Stimulated activated CD8-positive, alpha-beta memory T cell treated with anti-CD3 and anti-CD28 coated beads, Interleukin-15, amount 100 ng/mL, for 4 hours (primary cell): ENCODE data around the gene TOX2.

ENCODE experiments used
- DNase-seq, 2 donors: peaks; one replicate each; pipeline ENCODE4 v3.0.0-alpha.2; 2020; ENCODE audit warnings: low read depth in 2 of 2

Gene TOX2

GRCh38 chr20:44019638-44020335 lies 105.1 kb downstream of the TOX2 start:
- peak in 1 of 2 donors; percentile 12 for DNase-seq

- no peak for DNase-seq
Measured at GRCh38 chr20:44020406-44021148, 105.9 kb downstream of the TOX2 start.

GRCh38 chr20:44021186-44021585 lies 106.5 kb downstream of the TOX2 start:
- DNase-seq, result no peak

GRCh38 chr20:44021900-44022299 lies 107.2 kb downstream of the TOX2 start:
- no peak for DNase-seq

GRCh38 chr20:44022464-44022863 lies 107.8 kb downstream of the TOX2 start:
- no peak for DNase-seq

GRCh38 chr20:44023515-44024371 lies 109.1 kb downstream of the TOX2 start:
- DNase-seq, result no peak

GRCh38 chr20:44024820-44025580 lies 110.3 kb downstream of the TOX2 start:
- DNase-seq, result no peak

GRCh38 chr20:44025756-44026155 lies 111.1 kb downstream of the TOX2 start:
- no peak for DNase-seq

GRCh38 chr20:44026647-44027342 lies 112.1 kb downstream of the TOX2 start:
- no peak for DNase-seq

- no peak for DNase-seq
Measured at GRCh38 chr20:44027343-44028002, 112.8 kb downstream of the TOX2 start.

GRCh38 chr20:44028003-44028730 lies 113.5 kb downstream of the TOX2 start:
- DNase-seq, result no peak

GRCh38 chr20:44028868-44029847 lies 114.5 kb downstream of the TOX2 start:
- DNase-seq, result no peak

- no peak for DNase-seq
Measured at GRCh38 chr20:44029848-44030230, 115.2 kb downstream of the TOX2 start.

- DNase-seq, result no peak
Measured at GRCh38 chr20:44030394-44030793, 115.7 kb downstream of the TOX2 start.

- DNase-seq, result no peak
Measured at GRCh38 chr20:44031001-44031574, 116.4 kb downstream of the TOX2 start.

GRCh38 chr20:44031781-44032582 lies 117.3 kb downstream of the TOX2 start:
- no peak for DNase-seq

GRCh38 chr20:44032583-44033331 lies 118.1 kb downstream of the TOX2 start:
- no peak for DNase-seq
